Inflammatory macrophage treated with lipopolysaccharide for 4 hours (primary cell): Measurements from ENCODE around the gene PFN3.

Experiments
- DNase-seq: peaks from one replicate; pipeline ENCODE4 v3.0.0-alpha.2; 2020

The PFN3 gene, protein sequence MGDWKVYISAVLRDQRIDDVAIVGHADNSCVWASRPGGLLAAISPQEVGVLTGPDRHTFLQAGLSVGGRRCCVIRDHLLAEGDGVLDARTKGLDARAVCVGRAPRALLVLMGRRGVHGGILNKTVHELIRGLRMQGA

DNA sequence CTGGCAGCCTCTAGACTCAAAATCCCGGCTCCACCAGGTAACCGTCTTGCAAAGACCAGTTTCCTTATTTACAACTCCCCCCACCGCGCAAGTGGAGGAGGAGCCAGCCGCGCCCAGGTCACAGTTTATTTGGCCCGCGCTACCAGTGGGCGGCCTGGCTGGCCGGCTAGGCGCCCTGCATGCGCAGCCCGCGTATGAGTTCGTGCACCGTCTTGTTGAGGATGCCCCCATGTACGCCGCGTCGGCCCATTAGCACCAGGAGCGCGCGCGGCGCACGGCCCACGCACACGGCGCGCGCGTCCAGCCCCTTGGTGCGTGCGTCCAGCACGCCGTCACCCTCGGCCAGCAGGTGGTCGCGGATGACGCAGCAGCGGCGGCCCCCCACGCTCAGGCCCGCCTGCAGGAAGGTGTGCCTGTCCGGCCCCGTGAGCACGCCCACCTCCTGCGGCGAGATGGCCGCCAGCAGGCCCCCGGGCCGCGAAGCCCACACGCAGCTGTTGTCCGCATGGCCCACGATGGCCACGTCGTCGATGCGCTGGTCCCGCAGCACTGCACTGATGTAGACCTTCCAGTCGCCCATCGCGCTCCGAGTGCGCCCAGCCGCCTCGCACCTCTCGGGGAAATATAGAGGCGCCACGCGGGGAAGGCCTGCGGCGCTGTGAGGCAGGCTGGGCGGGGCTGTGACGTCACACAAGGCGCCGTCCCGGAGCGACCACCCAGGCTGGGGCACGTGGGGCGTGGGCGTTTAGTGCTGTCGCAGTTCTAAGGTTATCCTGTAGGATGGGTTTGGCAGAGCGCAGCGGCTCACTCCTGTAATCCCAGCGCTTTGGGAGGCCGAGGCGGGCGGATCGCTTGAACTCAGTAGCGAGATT lies at the start of gene PFN3:
Gene PFN3, minus strand, starts transcription at position 665 of the 872 bp plus-strand sequence. Its CDS starts 85 bp downstream, at position 580.
- DNase-seq, result no peak

DNA sequence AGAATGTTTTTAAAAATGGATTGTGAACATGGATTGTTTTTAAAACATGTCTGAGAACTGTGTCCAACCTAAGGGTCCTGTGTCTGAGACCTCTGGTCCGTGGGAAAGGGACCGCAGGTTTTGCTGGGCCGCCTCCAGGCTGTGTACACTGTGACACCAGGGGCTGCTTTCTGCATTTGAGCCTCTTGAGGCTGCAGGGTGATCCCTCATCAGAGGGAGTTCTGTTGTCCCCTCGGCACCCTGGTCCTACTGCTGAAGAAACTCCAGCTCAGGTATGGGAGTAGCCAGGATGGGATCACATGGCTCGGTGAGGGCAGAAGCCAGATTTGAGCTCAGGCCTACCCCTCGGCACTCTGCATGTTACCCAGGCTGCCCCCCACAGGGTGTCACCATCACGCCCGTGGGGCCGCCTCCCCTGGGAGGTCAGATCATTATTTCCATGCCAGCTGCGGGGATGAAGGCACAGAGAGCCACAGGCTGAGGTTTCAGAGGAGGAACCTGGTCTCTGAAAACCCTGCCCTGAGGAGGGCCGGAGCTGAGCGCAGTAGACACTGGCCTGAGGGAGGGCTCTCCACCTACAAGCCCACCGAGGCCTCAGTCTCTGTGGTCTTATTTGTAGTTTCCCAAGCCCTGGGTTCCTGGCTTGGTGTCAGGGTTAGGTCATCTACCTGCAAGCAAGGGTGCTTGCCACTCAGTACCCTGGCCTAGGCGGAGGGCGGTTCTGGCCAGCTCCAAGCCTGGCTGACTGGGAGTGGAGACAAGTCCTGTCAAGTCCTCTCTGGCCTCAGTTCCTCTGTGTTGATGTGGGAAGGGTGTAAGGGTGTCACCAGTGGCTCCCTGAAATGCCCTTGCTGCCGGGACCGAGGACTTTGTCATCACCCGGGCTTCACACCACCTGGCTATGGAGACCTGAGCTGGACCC lies 48.9 kb upstream of the PFN3 start:
- no peak for DNase-seq

DNA sequence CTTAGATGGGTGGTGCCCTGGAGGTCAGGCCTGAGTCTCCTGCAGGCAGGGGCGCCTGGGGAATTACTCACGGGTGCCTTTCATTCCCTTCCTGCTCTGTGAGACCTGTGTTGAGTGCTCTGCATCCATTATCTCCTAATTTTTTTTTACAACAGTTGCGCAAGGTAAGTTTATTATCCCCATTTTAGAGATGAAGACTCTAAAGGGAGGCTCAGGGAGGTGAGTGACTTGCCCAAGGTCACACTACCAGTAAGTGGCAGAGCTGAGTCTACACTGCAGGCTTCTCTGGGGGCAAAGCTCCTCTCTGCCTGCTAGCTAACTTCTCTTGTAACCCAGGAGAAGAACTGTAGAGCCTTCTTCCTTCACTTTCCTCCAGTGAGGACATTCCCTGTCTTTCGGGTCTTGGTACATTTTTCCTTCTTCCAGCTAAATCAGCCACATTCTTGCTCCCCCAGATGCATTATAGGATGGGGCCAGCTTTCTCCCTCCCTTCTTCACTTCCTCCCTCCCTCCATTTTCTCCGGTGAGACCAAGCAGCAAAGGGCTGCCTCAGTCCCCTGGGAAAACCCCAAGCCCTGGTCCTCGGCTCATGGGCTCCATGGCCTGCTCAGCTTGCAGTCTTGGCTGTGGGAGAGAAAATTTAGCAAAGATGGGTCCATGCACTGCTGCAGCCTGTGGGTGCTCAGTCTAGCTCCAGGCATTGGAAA lies 47.9 kb upstream of the PFN3 start:
- no peak for DNase-seq

DNA sequence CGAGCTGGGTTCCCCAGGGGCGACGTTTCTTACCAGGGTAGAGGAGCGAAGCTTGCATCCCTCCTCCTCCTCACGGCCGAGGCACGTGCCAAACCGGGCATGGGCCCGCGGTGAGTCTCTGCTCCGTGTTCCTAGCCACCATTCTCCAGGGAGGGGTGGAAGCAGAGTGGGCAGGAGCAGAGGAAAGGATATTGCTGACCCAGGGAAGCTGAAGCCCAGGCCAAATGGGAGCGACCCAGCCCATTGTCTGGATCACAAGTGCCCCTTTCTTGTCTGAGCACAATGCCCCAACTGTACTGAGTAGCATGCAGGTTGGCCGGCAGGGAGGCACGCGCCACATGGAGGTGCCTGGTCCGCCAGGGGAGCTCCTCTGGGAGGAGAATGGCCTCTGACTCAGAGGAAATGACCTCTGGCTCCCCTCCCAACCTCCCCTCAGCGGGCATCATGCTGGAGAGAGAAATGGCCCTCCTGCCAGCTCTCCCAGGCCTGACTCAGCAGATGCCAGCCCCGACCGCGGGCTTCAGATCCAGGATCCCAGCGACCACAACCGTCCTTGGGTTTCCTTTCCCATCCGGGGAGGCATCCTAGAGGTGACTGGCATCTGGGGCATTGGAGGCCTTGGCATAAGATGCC lies 47.3 kb upstream of the PFN3 start:
- no peak for DNase-seq

DNA sequence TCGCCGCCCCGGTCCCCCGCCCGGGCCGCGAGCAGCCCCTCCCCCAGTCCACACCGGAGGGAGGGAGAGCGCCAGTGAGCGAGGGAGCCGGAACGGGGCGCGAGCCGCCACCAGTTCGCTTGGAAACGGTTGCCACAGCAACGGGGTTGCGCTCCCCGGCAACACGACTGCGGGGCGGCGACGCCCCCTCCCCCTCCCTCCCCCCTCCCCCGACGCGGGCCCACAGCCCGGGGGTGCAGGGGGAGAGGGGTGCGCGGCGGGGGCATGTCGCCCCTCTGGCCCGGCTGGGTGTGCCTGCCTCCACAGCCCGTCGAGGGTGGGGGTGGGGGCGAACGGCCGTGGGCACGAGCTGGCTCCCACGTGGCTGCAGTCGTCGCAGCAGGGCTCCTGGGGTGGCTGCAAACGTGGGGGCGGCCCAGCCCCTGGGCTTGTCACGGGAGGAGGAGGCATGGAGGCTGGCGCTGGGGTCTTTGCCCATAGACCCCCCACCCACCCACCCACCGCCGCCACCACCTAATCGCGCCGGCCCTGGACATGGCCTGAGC lies 46.7 kb upstream of the PFN3 start:
- DNase-seq, result no peak

DNA sequence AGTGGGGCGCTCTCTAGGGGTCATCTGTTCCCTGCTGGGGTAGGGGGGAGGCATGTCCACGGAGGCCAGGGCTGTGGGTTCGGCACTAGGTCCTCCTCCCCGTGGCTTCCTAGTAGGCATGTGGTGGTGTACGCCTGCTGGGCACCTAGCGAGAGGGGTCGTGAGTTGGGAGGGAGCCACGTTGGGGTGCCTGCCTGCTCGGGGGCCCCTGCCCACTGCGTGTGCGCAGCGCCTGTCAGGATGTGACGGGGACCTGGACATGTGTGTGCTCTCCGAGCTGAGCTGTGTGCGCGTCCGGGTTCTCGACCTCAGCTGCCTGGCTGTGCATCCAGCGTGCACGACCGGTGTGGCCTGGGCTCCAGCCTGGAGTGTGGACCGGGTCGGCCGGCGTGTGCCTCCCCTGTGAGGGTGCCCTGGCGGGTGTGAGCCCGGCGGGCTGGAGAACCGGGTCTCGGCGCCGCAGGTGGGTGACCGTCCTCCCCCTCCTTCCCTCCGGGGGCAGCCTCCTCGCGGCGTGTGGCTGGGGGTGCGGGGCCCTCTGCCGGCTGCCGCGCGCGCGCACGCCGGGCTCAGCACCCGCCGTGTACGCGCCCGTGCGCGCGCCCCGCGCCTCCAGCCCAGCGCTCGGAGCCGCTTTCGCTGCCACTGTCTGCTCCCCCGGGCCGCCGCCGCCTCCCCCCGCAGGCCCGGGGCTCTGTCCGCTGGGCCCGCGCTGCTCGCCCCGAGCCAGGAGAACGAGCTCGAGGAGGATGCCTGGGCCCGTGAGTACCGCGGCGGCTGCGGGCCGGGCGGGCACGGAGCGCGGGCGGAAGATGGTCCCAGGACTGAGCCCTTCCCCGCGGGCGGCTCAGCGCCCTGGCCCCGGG lies 46.0 kb upstream of the PFN3 start, which contains the start of gene PRR7:
Gene PRR7, plus strand, starts transcription at position 615 of the 866 bp plus-strand sequence. CDS start 8,254 bp downstream, outside the sequence.
- DNase-seq, result no peak

DNA sequence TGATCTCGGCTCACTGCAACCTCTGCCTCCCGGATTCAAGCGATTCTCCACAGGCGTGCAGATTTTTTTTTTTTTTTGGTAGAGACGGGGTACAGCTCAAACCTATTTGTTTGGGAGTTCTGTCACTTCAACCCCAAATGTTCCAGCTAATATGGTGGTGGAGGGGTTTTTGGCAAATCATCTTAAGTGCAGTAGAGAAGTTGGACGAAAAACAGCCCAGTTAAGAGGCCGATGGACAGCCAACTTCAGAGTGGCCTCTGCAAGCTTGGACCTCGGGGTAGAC lies 45.4 kb upstream of the PFN3 start:
- DNase-seq, result no peak

DNA sequence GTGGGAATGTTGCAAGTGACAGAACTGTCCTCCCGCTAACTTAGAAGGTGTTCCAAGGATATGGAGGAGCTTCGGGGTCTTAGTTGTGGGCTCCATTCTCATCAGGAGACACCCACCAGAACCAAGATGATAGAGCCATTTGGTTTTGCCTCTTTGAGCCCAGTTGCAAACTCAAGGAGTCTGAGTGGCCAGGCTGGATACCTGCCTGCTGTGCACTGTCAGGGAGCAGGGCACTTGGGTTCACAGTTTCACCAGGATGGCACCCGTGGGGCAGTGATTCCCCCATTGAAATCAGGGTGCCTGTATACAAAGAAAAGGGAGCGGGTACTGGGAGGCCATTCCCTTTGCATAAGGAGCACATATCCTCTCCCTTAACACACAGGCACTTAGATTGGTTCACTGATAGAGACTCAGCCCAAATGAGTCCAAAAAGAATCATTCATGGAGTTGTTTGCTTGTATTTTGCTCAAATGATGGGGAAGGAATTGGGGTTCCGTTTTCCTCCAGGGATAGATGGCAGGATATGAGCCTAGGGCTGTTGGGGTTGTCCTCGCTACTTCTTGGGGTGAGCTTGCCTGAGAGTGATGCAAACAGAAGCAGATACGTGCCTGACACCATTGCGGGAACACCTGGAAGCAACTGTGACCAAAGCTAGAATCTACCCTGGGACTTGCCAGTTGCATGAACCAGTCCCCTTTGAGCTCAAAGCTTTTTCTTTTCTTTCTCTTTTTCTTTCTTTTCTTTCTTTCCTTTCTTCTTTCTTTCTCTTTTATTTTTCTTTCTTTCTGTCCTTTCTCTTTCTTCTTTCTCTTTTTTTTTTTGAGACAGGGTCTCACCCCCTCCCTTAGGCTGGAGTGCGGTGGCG lies 44.8 kb upstream of the PFN3 start:
- DNase-seq, result no peak

DNA sequence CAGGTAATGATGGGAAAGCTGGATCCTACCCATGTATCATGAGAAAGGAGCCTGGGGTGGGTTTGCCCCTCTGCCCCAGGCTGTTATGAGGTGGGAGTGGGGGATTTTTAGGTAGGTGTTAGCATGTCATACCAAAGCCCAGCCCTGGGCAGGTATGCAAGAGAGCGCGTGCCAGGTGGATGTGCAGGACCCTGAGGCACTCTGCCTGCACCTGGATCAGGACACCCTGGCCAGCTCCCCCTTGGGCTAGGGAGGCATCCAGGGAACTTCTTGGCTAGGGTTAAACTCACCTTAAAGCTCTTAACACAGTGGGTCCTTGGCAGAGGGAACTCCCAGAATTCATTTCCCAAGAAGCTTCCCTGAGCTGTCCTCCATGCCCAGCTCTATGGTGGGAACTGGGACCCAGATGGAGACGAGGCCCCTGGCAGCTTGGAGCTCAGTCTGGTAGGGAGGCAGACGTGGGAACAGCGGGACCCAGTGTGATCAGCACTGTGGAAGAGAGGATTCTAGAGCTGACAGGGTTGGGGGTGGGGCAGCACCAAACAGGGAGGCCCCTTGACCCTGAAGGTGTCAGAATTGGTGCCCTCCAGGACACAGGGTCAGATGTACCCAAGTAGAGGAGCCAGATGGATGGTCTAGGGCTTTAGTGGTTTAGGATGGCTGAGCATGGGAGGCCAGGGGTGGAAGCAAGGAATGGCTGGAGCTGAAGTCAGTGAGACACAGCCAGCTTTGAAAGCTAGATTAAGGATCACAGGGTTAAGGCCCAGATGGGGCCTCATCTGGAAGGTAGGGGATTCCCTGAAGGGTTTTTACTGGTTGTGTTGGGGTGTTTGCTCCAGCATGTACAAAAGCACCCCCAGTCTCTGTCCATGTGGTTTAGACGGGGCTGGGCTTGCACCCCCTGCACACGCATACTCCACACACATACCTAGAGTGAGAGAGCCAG lies 43.9 kb upstream of the PFN3 start:
- no peak for DNase-seq

DNA sequence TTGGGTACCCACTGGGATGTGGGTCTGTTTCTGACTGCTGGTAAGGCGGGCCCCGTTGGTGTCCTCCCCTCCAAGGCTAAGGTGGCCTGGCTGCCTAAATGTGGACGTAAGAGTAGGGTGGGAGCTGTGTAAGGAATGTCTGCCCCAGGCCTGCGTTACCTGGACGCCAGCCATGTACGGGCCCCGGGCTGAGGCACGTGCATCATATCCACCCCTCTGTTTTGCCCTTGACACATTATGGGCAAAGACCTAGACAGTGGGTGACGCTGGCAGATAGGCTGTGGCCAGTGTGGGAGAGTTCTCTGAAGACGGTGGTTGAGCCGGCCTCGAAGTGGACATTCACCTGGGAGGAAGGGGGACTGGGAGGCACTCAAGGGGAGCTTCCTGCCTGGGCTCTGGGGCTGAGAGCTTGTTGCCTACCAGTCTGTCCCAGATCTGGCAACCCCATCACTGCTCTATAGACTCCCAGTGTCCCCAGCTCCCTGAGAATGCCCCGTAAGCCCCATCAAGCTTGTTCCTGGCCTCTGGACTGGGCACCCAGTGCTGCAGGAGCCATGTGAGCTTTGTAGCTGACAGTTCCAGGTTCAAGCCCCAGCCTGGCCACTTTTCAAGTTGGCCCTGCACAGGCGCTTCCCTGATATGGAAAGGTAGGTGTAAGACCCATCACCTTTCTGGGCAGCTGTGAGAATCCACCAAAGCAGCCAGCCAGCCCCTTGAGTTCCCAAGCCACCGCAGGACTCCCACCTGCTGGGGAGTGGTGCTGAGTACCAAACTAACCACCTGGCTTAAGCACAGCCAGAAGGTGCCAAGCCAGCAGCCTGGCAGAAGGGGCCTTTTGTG lies 42.9 kb upstream of the PFN3 start:
- no peak for DNase-seq

DNA sequence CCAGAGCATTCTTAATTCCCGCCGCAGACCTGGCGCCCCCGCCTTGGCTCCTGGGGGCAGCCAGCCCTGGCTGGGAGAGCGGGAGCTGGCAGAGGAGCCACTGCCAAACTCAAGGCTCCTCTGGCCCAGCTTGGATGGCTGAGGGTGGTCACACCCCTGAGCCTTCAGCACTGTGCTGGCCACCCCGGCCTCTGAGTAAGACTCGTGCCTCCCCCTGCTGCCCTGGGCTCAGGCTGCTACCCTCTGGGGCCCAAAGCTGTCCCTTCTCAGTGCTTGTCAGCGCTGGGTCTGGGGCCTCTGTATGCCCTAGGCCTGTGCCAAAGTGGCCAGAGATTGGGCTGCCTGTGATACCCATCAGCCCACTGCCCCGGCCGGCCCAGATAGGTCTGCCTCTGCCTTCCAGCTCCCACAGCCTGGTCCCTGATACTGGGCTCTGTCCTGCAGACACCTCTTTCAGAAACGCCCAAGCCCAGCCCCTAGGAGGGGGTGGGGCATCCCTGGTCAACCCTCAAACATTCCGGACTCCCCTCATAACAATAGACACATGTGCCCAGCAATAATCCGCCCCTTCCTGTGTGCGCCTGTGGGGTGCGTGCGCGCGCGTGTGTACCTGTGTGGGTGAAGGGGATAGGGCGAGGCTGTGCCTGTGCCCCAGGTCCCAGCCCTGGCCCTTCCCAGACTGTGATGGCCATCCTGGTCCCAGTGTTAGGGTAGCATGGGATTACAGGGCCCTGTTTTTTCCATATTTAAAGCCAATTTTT lies 41.8 kb upstream of the PFN3 start:
- DNase-seq, result no peak

DNA sequence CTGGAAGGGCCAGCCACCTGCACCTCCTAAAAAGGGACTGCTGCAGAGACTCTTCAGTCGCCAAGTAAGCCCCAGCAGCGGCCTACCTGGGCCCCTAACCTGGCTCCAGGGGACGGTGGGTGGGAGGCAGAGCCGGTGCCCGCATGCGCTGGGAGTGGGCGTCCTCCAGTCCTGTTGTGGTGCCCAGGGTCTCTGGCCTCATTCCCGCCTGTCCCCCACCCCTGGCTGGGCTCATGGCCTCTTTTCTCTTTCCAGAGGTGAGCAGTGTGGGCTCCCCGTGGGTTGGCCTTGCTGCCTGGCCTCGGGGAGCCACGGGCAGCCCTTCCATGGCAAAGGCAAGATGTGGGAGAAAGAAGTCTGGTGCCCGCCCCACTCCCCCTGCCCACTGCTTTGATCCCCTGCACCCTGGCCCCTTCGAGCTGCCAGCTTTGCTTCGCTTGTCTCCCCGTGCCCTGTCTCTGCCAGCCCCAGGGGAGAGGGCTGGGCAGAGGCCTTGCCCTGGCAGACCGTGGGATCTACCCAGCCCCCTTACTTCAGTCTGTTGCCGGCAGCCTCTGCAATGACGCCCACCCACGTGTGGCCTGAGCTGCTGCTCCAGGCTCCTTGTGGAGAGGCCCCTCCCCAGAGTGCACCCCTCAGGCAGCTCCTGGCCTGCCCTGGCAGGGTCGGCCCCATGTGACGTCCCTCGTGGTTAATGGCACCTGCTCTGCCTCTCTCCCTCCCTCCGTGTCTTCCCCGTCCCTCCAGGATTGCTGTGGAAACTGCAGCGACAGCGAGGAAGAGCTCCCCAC lies 40.7 kb upstream of the PFN3 start:
- no peak for DNase-seq

DNA sequence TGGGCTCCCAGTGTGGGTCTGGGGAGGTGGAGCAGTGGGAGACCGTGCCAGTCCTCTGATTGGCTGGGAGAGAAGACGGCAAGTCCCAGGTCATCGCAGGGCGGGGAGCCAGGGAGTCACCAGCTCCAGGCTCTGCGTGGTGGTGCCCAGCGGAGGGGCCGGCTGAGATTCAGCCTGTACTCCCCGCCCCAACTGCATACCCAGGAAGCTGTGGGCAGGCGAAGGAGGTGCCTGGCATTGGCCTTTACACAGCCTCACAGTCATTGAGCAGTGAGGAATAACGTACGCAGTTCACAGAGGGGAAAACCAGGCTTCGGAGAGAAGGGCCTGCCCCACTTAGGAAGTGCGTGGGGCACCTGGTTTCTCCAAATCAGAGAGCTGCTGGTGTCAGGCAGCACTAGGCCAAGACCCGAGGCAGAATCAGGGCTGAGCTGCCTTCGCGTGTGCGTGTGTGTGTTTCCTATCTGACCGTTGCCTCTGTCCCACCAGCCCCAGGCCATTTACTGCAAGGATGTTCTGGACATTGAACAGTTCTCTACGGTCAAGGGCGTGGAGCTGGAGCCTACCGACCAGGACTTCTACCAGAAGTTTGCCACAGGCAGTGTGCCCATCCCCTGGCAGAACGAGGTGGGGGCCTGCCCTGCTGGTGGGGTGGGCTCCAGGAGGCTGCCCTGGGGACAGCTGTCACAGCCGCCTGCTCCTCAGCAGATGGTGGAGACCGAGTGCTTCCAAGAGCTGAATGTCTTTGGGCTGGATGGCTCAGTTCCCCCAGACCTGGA lies 39.9 kb upstream of the PFN3 start:
- DNase-seq, result no peak

DNA sequence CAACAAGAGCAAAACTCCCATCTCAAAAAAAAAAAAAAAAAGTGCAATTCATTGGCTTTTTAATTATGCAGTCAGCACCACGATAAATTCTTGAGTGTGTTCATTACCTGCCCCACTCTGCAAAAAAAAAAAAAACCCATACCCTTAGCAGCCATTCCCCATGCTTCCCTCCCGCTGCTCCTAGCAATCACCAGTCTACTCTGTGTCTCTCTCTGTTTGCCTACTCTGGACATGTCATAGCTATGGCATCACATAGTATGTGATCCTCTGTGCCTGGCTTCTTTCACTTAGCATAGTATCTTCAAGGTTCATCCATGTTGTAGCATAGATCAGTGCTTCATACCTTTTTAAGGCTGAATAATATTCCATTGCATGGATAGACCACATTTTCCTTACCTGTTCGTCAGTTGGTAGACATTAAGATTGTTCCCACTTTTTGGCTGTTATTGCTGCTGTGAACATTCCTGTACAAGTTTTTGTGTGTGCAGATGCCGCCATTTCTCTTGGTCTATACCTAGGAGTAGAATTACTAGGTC lies 39.1 kb upstream of the PFN3 start:
- no peak for DNase-seq

DNA sequence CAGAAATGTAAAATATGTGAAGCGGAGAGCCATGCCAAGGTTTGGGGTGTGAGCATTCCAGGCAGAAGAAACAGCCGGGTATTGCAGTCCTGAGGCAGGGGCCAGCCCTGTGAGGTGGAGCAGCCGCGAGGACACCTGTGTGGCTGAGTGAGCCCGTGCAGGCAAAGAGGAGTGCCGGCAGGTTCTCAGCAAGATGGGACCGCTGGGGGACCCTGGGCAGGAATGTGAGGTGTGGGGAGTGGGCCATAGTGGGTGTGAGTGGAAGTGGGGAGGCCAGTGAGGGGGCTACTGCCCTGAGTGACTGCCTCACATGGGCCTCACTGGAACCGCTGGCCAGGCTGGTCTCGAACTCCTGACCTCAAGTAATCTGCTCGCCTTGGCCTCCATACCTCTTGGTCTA lies 38.0 kb upstream of the PFN3 start:
- DNase-seq, result no peak
